22Rv1 (cell line): ENCODE results near the gene CREB5.

Experiments used
- H3K27ac ChIP-seq: fragments of 450-650 bp; 2 replicates; pipeline ENCODE4 v1.5.1; 2017
- ZFX ChIP-seq: fragments of 450-650 bp; IDR thresholded peaks from 2 replicates; pipeline ENCODE4 v1.6.1; 2017; ENCODE audit warnings: antibody characterized with exemption, borderline replicate concordance
- TF ChIP-seq, protein P1 (sequence below): fragments of 450-650 bp; IDR thresholded peaks from 2 replicates; pipeline ENCODE4 v1.5.1; 2017; ENCODE audit warnings: mild to moderate bottlenecking

The CREB5 gene

GRCh38 chr7:28627263-28627653, 214.9 kb downstream of the CREB5 start:
- H3K27ac ChIP-seq = no peak overlapping the region
- no peak for TF ChIP-seq ZFX
- TF ChIP-seq, protein P1, sequence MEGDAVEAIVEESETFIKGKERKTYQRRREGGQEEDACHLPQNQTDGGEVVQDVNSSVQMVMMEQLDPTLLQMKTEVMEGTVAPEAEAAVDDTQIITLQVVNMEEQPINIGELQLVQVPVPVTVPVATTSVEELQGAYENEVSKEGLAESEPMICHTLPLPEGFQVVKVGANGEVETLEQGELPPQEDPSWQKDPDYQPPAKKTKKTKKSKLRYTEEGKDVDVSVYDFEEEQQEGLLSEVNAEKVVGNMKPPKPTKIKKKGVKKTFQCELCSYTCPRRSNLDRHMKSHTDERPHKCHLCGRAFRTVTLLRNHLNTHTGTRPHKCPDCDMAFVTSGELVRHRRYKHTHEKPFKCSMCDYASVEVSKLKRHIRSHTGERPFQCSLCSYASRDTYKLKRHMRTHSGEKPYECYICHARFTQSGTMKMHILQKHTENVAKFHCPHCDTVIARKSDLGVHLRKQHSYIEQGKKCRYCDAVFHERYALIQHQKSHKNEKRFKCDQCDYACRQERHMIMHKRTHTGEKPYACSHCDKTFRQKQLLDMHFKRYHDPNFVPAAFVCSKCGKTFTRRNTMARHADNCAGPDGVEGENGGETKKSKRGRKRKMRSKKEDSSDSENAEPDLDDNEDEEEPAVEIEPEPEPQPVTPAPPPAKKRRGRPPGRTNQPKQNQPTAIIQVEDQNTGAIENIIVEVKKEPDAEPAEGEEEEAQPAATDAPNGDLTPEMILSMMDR = no peak

DNA sequence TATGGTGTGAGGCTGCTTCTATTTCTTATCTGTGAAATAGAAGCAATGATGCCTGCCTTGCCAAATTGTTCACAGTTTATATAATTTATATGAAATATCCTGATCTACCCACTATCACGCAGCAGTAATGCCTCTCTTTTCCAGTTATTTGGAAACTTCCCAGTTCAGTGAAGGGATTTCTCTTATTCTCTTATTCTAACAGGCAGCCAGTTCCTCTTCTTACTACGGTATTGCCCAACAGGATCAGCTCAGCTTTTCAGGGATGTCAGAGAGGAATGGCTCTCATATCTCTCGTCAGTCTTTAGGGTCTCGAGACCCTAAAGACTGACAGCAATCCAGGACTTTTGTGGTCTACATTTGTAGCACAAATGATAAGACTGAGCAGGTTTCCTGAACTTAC, 215.6 kb downstream of the CREB5 start:
- TF ChIP-seq, protein P1 = no peak
- TF ChIP-seq ZFX = no peak
- no peak overlapping the region for H3K27ac ChIP-seq

- no peak overlapping the region for H3K27ac ChIP-seq
- no peak for TF ChIP-seq ZFX
- TF ChIP-seq, protein P1 = no peak
Measured at GRCh38 chr7:28629216-28629842, 217.0 kb downstream of the CREB5 start.

- no peak overlapping the region for H3K27ac ChIP-seq
- TF ChIP-seq, protein P1 = no peak
- no peak for TF ChIP-seq ZFX
Measured at GRCh38 chr7:28630350-28630749, 218.0 kb downstream of the CREB5 start.

DNA sequence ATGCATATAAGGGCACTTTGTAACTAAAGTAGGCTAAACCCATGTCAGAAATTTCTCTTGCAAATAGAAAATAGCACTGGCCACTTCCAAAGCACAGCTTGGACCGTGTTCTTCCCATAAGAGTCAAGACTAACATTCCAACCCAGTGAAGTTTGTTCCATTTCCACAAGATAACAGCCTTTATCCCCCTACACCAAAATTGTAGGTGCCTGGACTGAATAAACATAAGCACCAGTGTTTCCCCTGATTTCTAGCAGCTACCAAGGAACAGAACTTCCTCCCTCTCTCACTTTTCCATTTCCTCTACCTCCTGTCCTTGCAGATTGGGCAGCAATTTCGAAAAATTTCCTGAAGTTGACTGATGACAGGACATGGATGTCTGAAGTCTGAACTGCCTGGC, 219.7 kb downstream of the CREB5 start:
- TF ChIP-seq, protein P1 = no peak
- no peak for TF ChIP-seq ZFX
- no peak overlapping the region for H3K27ac ChIP-seq

GRCh38 chr7:28638914-28639313, 226.6 kb downstream of the CREB5 start:
- TF ChIP-seq ZFX = no peak
- TF ChIP-seq, protein P1 = no peak
- no peak overlapping the region for H3K27ac ChIP-seq

DNA sequence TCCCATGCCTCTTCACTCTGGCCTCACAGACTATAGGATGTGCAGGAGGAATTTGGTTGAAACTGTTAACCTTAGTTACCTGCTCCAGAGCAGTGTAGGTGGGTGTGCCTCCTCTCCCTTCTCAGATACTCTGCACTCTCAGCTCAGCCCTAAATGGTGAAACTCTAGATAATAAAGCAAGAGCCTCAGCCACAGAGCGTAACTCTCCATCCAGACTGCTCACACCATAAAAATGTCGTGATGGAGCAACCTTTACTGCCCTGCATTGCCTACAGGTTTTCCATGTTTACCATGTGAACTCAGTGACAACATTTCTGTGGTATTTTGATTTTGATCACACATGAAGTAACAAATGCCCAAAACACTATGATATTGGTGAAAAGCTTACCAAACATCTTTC, 227.7 kb downstream of the CREB5 start:
- H3K27ac ChIP-seq = no peak overlapping the region
- TF ChIP-seq, protein P1 = no peak
- no peak for TF ChIP-seq ZFX
